GM12878 (cell line): ENCODE measurements around the gene NR6A1. TPM values are rescaled to one million over a fixed set of nuclear protein-coding genes. Genes with fewer than 3 reads are reported as not detected.
A peak's percentile ranks its signal among the peaks of the same experiment; 100 is the strongest.

Experiments
- ATAC-seq: fragments of 200-7000 bp; cut with Tn5 transposase; 3 replicates; pipeline ENCODE4 v1.9.1; 2020; ENCODE audit warnings: mild to moderate bottlenecking, moderate library complexity
- BruUV-seq: library from RNA; stranded (reverse); fragments of 400-500 nt; replicated peaks from 2 replicates; lab custom pipeline; 2021; lab: Mats Ljungman, UMichigan
- CTCF ChIA-PET: fragments of 300-600 bp; sonication (Branson Sonifier 250); formaldehyde crosslinking; extraction: SDS; loops from one replicate; lab custom pipeline; 2021; ENCODE audit warnings: inconsistent platforms; lab: Yijun Ruan, JAX
- POLR2A ChIA-PET: fragments of 350-600 bp; formaldehyde crosslinking; extraction: SDS; loops from one replicate; lab custom pipeline; 2021; ENCODE audit warnings: inconsistent platforms; lab: Charles Lee
- RAD21 ChIA-PET: fragments of 300-600 bp; sonication (Branson Sonifier 250); formaldehyde crosslinking; loops from one replicate; lab custom pipeline; 2023; ENCODE audit warnings: antibody characterized with exemption; ENCODE audit not compliant: unreplicated experiment; lab: Charles Lee
- SMC1A ChIA-PET: fragments of 300-600 bp; sonication (Branson Sonifier 250); formaldehyde crosslinking; loops from one replicate; lab custom pipeline; 2023; ENCODE audit not compliant: unreplicated experiment, uncharacterized antibody; lab: Charles Lee
- DNase-seq: peaks from one replicate; pipeline ENCODE4 v3.0.0-alpha.2; 2011; ENCODE audit warnings: low read depth, low spot score
- FAIRE-seq: peaks from 3 replicates; lab custom pipeline; 2011; peaks lifted over from hg19 to GRCh38; lab: Jason Lieb, UNC
- H2AFZ ChIP-seq: 2 replicates; pipeline ENCODE4 v1.6.0; 2011; ENCODE audit warnings: low read depth, low read length, control low read depth; ENCODE audit not compliant: control insufficient read depth
- H3K27ac ChIP-seq: 2 replicates; pipeline ENCODE4 v1.5.1; 2011; ENCODE audit warnings: control low read depth; ENCODE audit not compliant: control insufficient read depth, insufficient read depth
- H3K27me3 ChIP-seq, 2 experiments: replicated peaks in 1 of 2; 2 replicates each; pipeline versions ENCODE4 v1.6.0 to v1.6.1; 2011; ENCODE audit warnings: low read length in 1 of 2; ENCODE audit not compliant: control insufficient read depth in 2 of 2, insufficient read depth in 2 of 2
- H3K36me3 ChIP-seq, 2 experiments: 2 replicates each; pipeline ENCODE4 v1.5.1; 2011; ENCODE audit warnings: low read length in 1 of 2; ENCODE audit not compliant: control insufficient read depth in 2 of 2, insufficient read depth in 2 of 2
- H3K4me1 ChIP-seq: 2 replicates; pipeline ENCODE4 v1.6.1; 2011; ENCODE audit warnings: mild to moderate bottlenecking, low read length, moderate library complexity, mixed read lengths; ENCODE audit not compliant: control insufficient read depth, insufficient read depth
- H3K4me2 ChIP-seq: 2 replicates; pipeline ENCODE4 v1.6.0; 2011; ENCODE audit warnings: control low read depth; ENCODE audit not compliant: control insufficient read depth, insufficient read depth
- H3K4me3 ChIP-seq: fragments of 200-600 bp; sonication (generic); 2 replicates; pipeline ENCODE4 v1.5.1; 2016
- H3K79me2 ChIP-seq: 2 replicates; pipeline ENCODE4 v1.6.0; 2011; ENCODE audit warnings: low read length; ENCODE audit not compliant: control insufficient read depth, insufficient read depth
- H3K9ac ChIP-seq: 2 replicates; pipeline ENCODE4 v1.8.0; 2011; ENCODE audit warnings: low read length, control low read depth, mixed read lengths; ENCODE audit not compliant: control insufficient read depth, insufficient read depth
- H3K9me3 ChIP-seq: replicated peaks from 3 replicates; pipeline ENCODE4 v1.5.1; 2011; ENCODE audit warnings: mild to moderate bottlenecking, low read length; ENCODE audit not compliant: control insufficient read depth, insufficient read depth
- H4K20me1 ChIP-seq: 2 replicates; pipeline ENCODE4 v1.6.0; 2011; ENCODE audit not compliant: control insufficient read depth, insufficient read depth
- BACH1 ChIP-seq: fragments of 450-650 bp; IDR thresholded peaks from 2 replicates; pipeline ENCODE4 v1.6.1; 2017; ENCODE audit warnings: mild to moderate bottlenecking, borderline replicate concordance
- BRCA1 ChIP-seq: IDR thresholded peaks from 2 replicates; pipeline ENCODE4 v1.6.1; 2011; ENCODE audit warnings: low read depth, low read length, improper control_type of control experiment
- HDAC6 ChIP-seq: fragments of 200-600 bp; sonication (generic); IDR thresholded peaks from one replicate; pipeline ENCODE4 v1.8.0; 2017; ENCODE audit warnings: antibody characterized with exemption; ENCODE audit not compliant: unreplicated experiment
- IRF4 ChIP-seq: IDR thresholded peaks from 2 replicates; pipeline ENCODE4 v1.6.1; 2011; ENCODE audit warnings: low read depth, low read length
- RAD21 ChIP-seq: IDR thresholded peaks from 2 replicates; pipeline ENCODE4 v1.6.1; 2011; ENCODE audit warnings: mild to moderate bottlenecking, low read depth, low read length, moderate library complexity; ENCODE audit not compliant: insufficient read depth
- SIN3A ChIP-seq: IDR thresholded peaks from 2 replicates; pipeline ENCODE4 v1.6.1; 2012; ENCODE audit warnings: low read depth, low read length, improper control_type of control experiment
- SMC3 ChIP-seq: IDR thresholded peaks from 2 replicates; pipeline ENCODE4 v1.6.1; 2011; ENCODE audit warnings: low read length, improper control_type of control experiment, borderline replicate concordance
- SRF ChIP-seq, 2 experiments: IDR thresholded peaks; 2 replicates each; pipeline ENCODE4 v1.6.1; 2011; ENCODE audit warnings: low read depth in 2 of 2, low read length in 2 of 2, mild to moderate bottlenecking in 1 of 2, moderate library complexity in 1 of 2
- WRNIP1 ChIP-seq: IDR thresholded peaks from 2 replicates; pipeline ENCODE4 v1.6.1; 2011; ENCODE audit warnings: low read depth, low read length, improper control_type of control experiment, borderline replicate concordance
- ZNF622 ChIP-seq: fragments of 450-650 bp; IDR thresholded peaks from 2 replicates; pipeline ENCODE4 v1.6.1; 2017; ENCODE audit warnings: mild to moderate bottlenecking, inconsistent platforms
- WGBS: methylation state at CpG from one replicate; pipeline ENCODE4 v1.1.6; 2016; ENCODE audit warnings: low lambda C conversion rate; ENCODE audit not compliant: insufficient replicate concordance, insufficient coverage; ENCODE audit errors: missing lambda C conversion rate; 5-methylcytosine and 5-hydroxymethylcytosine counted together
- in situ Hi-C: fragments of 300-500 bp; cut with MboI; formaldehyde crosslinking; loops from 9 replicates; pipeline ENCODE4 v1.14.3; 2018; ENCODE audit warnings: mixed read lengths
- intact Hi-C: fragments of 100-400 bp; cut with micrococcal nuclease; formaldehyde crosslinking; loops from one replicate; pipeline ENCODE4 v1.14.2; 2022; ENCODE audit not compliant: unreplicated experiment
- polyA plus RNA-seq, 11 experiments: library from polyadenylated mRNA; depleted of rRNA in 4 of 11; unstranded in 6 of 11; stranded (reverse) in 5 of 11; fragments of >200 nt; fragmentation: Nextera tagmentation in 4 of 11; fragmentation: Illumina TruSeq in 1 of 11; extraction: Ambion mirVana in 4 of 11; extraction: Trizol in 1 of 11; gene quantifications; 1 replicate in 1 of 11; 2 replicates in 10 of 11; pipeline versions ENCODE4 v1.2.1 to v1.2.3, GENCODE V29; 2011 to 2016; ENCODE audit warnings: inconsistent platforms in 2 of 11, missing spikeins in 2 of 11, low read depth in 1 of 11
- total RNA-seq, 4 experiments: library from RNA; depleted of rRNA in 3 of 4; stranded (reverse); fragments of >200 nt in 3 of 4; fragmentation: Illumina TruSeq in 1 of 4; extraction: Trizol in 1 of 4; gene quantifications; 2 replicates each; pipeline versions ENCODE4 v1.2.1 to v1.2.3, GENCODE V29; 2013 to 2021
- TF ChIP-seq, protein P1 (sequence below): IDR thresholded peaks from 2 replicates; pipeline ENCODE4 v1.6.1; 2012; ENCODE audit warnings: low read depth, low read length, improper control_type of control experiment
- TF ChIP-seq, protein P2 (sequence below): fragments of 450-650 bp; IDR thresholded peaks from 2 replicates; pipeline ENCODE4 v1.6.1; 2017; ENCODE audit warnings: borderline replicate concordance
- TF ChIP-seq, protein P3 (sequence below): fragments of 450-650 bp; IDR thresholded peaks from 2 replicates; pipeline ENCODE4 v1.6.1; 2017; ENCODE audit warnings: mild to moderate bottlenecking, low read depth, inconsistent platforms; ENCODE audit not compliant: poor library complexity, severe bottlenecking
- TF ChIP-seq, protein P4 (sequence below): fragments of 450-650 bp; IDR thresholded peaks from 2 replicates; pipeline ENCODE4 v1.6.1; 2017; ENCODE audit warnings: low read depth, mild to moderate bottlenecking, moderate library complexity

NR6A1 gene
- total and polyA plus RNA-seq, 10 of the 15 experiments (the other 5 are each of a cell fraction or from before 2014, with no cell fraction given): 1.2 to 9.2 (median 4.6) TPM

DNA sequence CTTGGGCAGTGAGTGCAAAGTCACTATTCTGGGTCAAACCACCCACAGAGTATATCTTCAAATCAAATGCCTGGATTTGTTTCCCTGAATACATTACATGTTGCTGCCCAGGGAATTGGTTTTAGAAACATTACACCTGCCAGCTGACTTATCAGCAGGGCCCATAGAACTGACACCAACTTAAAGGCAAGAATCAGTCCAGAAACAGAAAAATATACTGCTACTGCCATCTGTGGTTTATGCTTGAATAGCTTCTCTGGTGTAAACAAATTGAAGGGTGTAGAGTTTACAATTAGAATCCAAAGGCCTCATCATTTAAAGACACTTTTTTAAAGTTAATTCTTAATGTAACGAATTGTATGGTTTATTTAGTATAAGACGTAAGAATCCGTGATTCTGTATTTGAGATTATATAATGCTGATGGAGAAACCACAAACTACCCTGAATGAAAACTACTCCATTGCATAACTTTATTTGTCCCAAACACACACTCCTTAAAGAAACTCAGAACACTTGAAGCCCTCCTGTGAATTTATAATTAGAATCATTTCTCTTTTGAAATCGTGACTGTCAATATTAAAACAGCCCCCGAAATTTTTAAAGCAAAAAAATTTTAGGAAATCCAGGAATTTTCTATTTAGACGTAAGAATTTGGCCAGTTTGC, 6.2 kb downstream of the NR6A1 start (continued):
- TF ChIP-seq HDAC6: no peak
- TF ChIP-seq SIN3A: no peak
- no peak for TF ChIP-seq IRF4
- TF ChIP-seq, protein P1, sequence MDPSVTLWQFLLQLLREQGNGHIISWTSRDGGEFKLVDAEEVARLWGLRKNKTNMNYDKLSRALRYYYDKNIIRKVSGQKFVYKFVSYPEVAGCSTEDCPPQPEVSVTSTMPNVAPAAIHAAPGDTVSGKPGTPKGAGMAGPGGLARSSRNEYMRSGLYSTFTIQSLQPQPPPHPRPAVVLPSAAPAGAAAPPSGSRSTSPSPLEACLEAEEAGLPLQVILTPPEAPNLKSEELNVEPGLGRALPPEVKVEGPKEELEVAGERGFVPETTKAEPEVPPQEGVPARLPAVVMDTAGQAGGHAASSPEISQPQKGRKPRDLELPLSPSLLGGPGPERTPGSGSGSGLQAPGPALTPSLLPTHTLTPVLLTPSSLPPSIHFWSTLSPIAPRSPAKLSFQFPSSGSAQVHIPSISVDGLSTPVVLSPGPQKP: no peak
- no peak for TF ChIP-seq SRF (IDR thresholded peaks at IDR 0.05; ENCODE audit: low read depth in 2 of 2, low read length in 2 of 2)
- TF ChIP-seq, protein P2, sequence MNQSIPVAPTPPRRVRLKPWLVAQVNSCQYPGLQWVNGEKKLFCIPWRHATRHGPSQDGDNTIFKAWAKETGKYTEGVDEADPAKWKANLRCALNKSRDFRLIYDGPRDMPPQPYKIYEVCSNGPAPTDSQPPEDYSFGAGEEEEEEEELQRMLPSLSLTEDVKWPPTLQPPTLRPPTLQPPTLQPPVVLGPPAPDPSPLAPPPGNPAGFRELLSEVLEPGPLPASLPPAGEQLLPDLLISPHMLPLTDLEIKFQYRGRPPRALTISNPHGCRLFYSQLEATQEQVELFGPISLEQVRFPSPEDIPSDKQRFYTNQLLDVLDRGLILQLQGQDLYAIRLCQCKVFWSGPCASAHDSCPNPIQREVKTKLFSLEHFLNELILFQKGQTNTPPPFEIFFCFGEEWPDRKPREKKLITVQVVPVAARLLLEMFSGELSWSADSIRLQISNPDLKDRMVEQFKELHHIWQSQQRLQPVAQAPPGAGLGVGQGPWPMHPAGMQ: no peak
- TF ChIP-seq SMC3: peak; percentile 17; the same call in 1 of the 2 replicates
- TF ChIP-seq ZNF622: no peak
- TF ChIP-seq RAD21: peak; percentile 62

DNA sequence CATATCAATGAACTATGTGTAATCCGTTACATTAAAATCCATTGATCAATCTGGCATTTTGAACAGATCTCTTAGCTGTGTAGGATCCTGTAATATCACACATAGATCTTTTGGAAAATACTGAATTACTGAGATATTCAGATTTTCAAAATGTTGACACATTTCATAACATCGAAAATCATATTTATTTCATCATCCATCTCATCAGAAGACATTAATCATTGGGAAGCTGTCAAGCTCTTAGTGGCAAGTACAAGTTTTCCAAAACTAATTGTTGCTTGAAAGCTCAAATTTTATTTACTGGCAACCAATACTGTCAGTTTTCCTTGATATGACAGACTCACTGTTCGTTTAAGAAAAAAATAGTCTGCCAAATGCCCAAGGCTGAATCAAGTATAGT, 8.5 kb downstream of the NR6A1 start:
- ChIA-PET CTCF (interaction anchor here (1.3 to 13.9 kb wide), 7 partner anchors 9 to 211 kb away, joined by 4 to 201 read pairs (median 42); partner anchors contain the start of genes NR6A1 and WDR38), POLR2A (interaction anchor here (1.2 kb wide), 1 partner anchor 10 kb away, joined by 3 read pairs; no protein-coding TSS in a partner anchor)
- DNase-seq: no peak
- TF ChIP-seq, protein P3, sequence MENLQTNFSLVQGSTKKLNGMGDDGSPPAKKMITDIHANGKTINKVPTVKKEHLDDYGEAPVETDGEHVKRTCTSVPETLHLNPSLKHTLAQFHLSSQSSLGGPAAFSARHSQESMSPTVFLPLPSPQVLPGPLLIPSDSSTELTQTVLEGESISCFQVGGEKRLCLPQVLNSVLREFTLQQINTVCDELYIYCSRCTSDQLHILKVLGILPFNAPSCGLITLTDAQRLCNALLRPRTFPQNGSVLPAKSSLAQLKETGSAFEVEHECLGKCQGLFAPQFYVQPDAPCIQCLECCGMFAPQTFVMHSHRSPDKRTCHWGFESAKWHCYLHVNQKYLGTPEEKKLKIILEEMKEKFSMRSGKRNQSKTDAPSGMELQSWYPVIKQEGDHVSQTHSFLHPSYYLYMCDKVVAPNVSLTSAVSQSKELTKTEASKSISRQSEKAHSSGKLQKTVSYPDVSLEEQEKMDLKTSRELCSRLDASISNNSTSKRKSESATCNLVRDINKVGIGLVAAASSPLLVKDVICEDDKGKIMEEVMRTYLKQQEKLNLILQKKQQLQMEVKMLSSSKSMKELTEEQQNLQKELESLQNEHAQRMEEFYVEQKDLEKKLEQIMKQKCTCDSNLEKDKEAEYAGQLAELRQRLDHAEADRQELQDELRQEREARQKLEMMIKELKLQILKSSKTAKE: no peak
- TF ChIP-seq BACH1 (no peak), BRCA1 (no peak), WRNIP1 (no peak)
- TF ChIP-seq, protein P4, sequence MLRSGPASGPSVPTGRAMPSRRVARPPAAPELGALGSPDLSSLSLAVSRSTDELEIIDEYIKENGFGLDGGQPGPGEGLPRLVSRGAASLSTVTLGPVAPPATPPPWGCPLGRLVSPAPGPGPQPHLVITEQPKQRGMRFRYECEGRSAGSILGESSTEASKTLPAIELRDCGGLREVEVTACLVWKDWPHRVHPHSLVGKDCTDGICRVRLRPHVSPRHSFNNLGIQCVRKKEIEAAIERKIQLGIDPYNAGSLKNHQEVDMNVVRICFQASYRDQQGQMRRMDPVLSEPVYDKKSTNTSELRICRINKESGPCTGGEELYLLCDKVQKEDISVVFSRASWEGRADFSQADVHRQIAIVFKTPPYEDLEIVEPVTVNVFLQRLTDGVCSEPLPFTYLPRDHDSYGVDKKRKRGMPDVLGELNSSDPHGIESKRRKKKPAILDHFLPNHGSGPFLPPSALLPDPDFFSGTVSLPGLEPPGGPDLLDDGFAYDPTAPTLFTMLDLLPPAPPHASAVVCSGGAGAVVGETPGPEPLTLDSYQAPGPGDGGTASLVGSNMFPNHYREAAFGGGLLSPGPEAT: no peak

More for the DNA sequence above, 8.5 kb downstream of the NR6A1 start:
- 97% methylated on average over 3 of the region's 3 CpGs for WGBS
- intact Hi-C loops: no loop called here
- ChIA-PET RAD21 (interaction anchor here (0.9 to 5.8 kb wide), 7 partner anchors 10 to 200 kb away, joined by 3 to 86 read pairs (median 4); partner anchors contain the start of gene WDR38), SMC1A (interaction anchor here (0.8 to 7.7 kb wide), 8 partner anchors 10 to 146 kb away, joined by 3 to 105 read pairs (median 4); partner anchors contain the start of gene WDR38)
- Histone ChIP-seq H3K4me1 (peaks cover 21% of the 10 kb centered on the region), H3K4me3 (no peak overlapping the region), H3K79me2 (peaks cover 57% of the 10 kb centered on the region), H2AFZ (no peak overlapping the region), H3K4me2 (no peak overlapping the region), H3K9ac (no peak overlapping the region), H3K27me3 (no peaks in the 10 kb centered on the region), H3K9me3 (no peaks in the 10 kb centered on the region), H4K20me1 (no peaks in the 10 kb centered on the region), H3K27ac (no peak overlapping the region), H3K36me3 (no peaks in the 10 kb centered on the region)
- FAIRE-seq: no peak
- ATAC-seq: no peak
- no TSS peak for BruUV-seq
- in situ Hi-C loops: no loop called here
